Panc1 (cell line): ENCODE data around the gene CPA2. TPM values are rescaled to one million over a fixed set of nuclear protein-coding genes. Genes with fewer than 3 reads are reported as not detected.

Experiments
- ATAC-seq: fragments of 200-7000 bp; cut with Tn5 transposase; 2 replicates; pipeline ENCODE4 v1.9.1; 2020; ENCODE audit warnings: mild to moderate bottlenecking, moderate library complexity
- BruUV-seq: library from RNA; stranded (reverse); fragments of 400-500 nt; replicated peaks from 2 replicates; lab custom pipeline; 2021; lab: Mats Ljungman, UMichigan
- CTCF ChIA-PET: fragments of 300-600 bp; sonication (Branson Sonifier 250); formaldehyde crosslinking; loops from one replicate; lab custom pipeline; 2022; ENCODE audit warnings: antibody characterized with exemption; lab: Charles Lee
- POLR2A ChIA-PET: fragments of 300-600 bp; sonication (Branson Sonifier 250); formaldehyde crosslinking; loops from one replicate; lab custom pipeline; 2022; ENCODE audit warnings: antibody characterized with exemption; lab: Charles Lee
- DNase-seq: peaks from one replicate; pipeline ENCODE4 v3.0.0-alpha.2; 2010; ENCODE audit warnings: low read depth, low spot score
- H3K27ac ChIP-seq: 2 replicates; pipeline ENCODE4 v1.5.1; 2011; ENCODE audit warnings: mild to moderate bottlenecking, low read length, inconsistent platforms
- H3K27me3 ChIP-seq: fragments of 200-500 bp; sonication (Bioruptor generic); 2 replicates; pipeline ENCODE4 v1.6.0; 2014; ENCODE audit warnings: low read length, inconsistent platforms; ENCODE audit not compliant: control insufficient read depth, insufficient read depth
- H3K36me3 ChIP-seq: fragments of 200-500 bp; sonication (Bioruptor generic); 2 replicates; pipeline ENCODE4 v1.5.1; 2014; ENCODE audit warnings: inconsistent platforms, mild to moderate bottlenecking, low read length, moderate library complexity; ENCODE audit not compliant: control insufficient read depth, insufficient read depth
- H3K4me1 ChIP-seq: 2 replicates; pipeline ENCODE4 v1.5.1; 2011; ENCODE audit warnings: inconsistent platforms, mild to moderate bottlenecking, low read length, moderate library complexity; ENCODE audit not compliant: control insufficient read depth, insufficient read depth
- H3K4me3 ChIP-seq, 2 experiments: 2 replicates each; pipeline ENCODE4 v1.5.1; 2011 to 2012; ENCODE audit warnings: low read depth in 2 of 2, low read length in 2 of 2, mild to moderate bottlenecking in 2 of 2, inconsistent platforms in 1 of 2, moderate library complexity in 1 of 2
- H3K9me3 ChIP-seq: fragments of 200-500 bp; sonication (Bioruptor generic); 2 replicates; pipeline ENCODE4 v1.5.1; 2014; ENCODE audit warnings: low read depth, mild to moderate bottlenecking, inconsistent platforms, low read length, moderate library complexity; ENCODE audit not compliant: control insufficient read depth, insufficient read depth
- POLR2AphosphoS5 ChIP-seq: IDR thresholded peaks from 2 replicates; pipeline ENCODE4 v1.6.1; 2012; ENCODE audit warnings: mild to moderate bottlenecking, low read depth, low read length, moderate library complexity
- SIN3A ChIP-seq: IDR thresholded peaks from 2 replicates; pipeline ENCODE4 v1.6.1; 2012; ENCODE audit warnings: low read depth, mild to moderate bottlenecking, low read length, moderate library complexity, borderline replicate concordance; ENCODE audit not compliant: insufficient read depth
- TCF7L2 ChIP-seq: IDR thresholded peaks from 2 replicates; pipeline ENCODE4 v1.6.1; 2011; ENCODE audit warnings: mild to moderate bottlenecking, low read depth, low read length, inconsistent platforms
- in situ Hi-C: cut with HindIII; loops from 2 replicates; pipeline ENCODE4 v1.10.0; 2016; ENCODE audit warnings: low sequenced_read_pairs, low pct_unique_long_range_greater_than_20kb
- intact Hi-C: fragments of 100-400 bp; cut with micrococcal nuclease; formaldehyde crosslinking; loops from one replicate; pipeline ENCODE4 v1.10.0; 2022; ENCODE audit not compliant: unreplicated experiment
- total RNA-seq: library from RNA; stranded (reverse); gene quantifications from one replicate; pipeline ENCODE4 v1.2.1, GENCODE V29; 2021; ENCODE audit not compliant: unreplicated experiment
- TF ChIP-seq, protein P1 (sequence below), 2 experiments: IDR thresholded peaks; 2 replicates each; pipeline ENCODE4 v1.6.1; 2011 to 2012; ENCODE audit warnings: low read depth in 2 of 2, control low read depth in 1 of 2, low read length in 1 of 2, mild to moderate bottlenecking in 1 of 2, moderate library complexity in 1 of 2; ENCODE audit not compliant: insufficient read depth in 1 of 2
- TF ChIP-seq, protein P2 (sequence below): fragments of 450-650 bp; IDR thresholded peaks from 2 replicates; pipeline ENCODE4 v1.5.1; 2017; ENCODE audit warnings: mild to moderate bottlenecking

CPA2 gene
- total RNA-seq, 1 experiment from 2014 or later, result 0.87 TPM

DNA sequence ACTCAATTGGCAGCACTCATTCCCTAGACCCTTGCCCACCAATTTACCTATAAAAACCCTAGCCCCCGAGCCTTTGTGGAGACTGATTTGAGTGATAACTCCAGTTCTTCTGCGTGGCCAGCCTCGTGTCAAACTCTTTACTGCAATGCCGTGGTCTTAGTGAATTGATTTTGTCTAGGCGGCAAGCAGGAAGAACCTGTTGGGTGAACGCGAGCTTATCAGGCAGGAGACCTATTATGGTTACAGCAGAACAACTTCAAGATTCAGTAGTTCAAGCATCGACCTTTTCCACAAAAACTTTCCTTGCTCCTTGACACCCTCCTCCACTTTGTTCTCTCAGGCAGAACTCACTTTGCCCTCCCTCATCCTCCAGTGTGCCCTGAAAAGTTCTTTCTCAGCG, 46.8 kb upstream of the CPA2 start:
- in situ Hi-C loops (no loop called here), intact Hi-C loops (no loop called here)
- TF ChIP-seq, protein P1, sequence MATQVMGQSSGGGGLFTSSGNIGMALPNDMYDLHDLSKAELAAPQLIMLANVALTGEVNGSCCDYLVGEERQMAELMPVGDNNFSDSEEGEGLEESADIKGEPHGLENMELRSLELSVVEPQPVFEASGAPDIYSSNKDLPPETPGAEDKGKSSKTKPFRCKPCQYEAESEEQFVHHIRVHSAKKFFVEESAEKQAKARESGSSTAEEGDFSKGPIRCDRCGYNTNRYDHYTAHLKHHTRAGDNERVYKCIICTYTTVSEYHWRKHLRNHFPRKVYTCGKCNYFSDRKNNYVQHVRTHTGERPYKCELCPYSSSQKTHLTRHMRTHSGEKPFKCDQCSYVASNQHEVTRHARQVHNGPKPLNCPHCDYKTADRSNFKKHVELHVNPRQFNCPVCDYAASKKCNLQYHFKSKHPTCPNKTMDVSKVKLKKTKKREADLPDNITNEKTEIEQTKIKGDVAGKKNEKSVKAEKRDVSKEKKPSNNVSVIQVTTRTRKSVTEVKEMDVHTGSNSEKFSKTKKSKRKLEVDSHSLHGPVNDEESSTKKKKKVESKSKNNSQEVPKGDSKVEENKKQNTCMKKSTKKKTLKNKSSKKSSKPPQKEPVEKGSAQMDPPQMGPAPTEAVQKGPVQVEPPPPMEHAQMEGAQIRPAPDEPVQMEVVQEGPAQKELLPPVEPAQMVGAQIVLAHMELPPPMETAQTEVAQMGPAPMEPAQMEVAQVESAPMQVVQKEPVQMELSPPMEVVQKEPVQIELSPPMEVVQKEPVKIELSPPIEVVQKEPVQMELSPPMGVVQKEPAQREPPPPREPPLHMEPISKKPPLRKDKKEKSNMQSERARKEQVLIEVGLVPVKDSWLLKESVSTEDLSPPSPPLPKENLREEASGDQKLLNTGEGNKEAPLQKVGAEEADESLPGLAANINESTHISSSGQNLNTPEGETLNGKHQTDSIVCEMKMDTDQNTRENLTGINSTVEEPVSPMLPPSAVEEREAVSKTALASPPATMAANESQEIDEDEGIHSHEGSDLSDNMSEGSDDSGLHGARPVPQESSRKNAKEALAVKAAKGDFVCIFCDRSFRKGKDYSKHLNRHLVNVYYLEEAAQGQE (IDR thresholded peaks at IDR 0.05; ENCODE audit: insufficient read depth in 1 of 2, low read depth in 2 of 2, low read length in 1 of 2), result no peak
- TF ChIP-seq SIN3A, result no peak
- TF ChIP-seq, protein P2, sequence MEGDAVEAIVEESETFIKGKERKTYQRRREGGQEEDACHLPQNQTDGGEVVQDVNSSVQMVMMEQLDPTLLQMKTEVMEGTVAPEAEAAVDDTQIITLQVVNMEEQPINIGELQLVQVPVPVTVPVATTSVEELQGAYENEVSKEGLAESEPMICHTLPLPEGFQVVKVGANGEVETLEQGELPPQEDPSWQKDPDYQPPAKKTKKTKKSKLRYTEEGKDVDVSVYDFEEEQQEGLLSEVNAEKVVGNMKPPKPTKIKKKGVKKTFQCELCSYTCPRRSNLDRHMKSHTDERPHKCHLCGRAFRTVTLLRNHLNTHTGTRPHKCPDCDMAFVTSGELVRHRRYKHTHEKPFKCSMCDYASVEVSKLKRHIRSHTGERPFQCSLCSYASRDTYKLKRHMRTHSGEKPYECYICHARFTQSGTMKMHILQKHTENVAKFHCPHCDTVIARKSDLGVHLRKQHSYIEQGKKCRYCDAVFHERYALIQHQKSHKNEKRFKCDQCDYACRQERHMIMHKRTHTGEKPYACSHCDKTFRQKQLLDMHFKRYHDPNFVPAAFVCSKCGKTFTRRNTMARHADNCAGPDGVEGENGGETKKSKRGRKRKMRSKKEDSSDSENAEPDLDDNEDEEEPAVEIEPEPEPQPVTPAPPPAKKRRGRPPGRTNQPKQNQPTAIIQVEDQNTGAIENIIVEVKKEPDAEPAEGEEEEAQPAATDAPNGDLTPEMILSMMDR, result no peak
- TF ChIP-seq POLR2AphosphoS5, result no peak
- TF ChIP-seq TCF7L2, result no peak
- no peaks in the 10 kb centered on the region for H3K36me3 ChIP-seq
- no peak for ATAC-seq
- no peak overlapping the region for H3K27ac ChIP-seq
- CTCF ChIA-PET, result no interaction called here
- H3K27me3 ChIP-seq, result no peaks in the 10 kb centered on the region
- no TSS peak for BruUV-seq
- H3K4me1 ChIP-seq, result no peaks in the 10 kb centered on the region
- POLR2A ChIA-PET, result interaction anchor here (0.7 kb wide), 1 partner anchor 204 kb away, joined by 3 read pairs; no protein-coding TSS in a partner anchor
- no peak overlapping the region for H3K4me3 ChIP-seq
- no peak for DNase-seq
- H3K9me3 ChIP-seq, result no peaks in the 10 kb centered on the region

DNA sequence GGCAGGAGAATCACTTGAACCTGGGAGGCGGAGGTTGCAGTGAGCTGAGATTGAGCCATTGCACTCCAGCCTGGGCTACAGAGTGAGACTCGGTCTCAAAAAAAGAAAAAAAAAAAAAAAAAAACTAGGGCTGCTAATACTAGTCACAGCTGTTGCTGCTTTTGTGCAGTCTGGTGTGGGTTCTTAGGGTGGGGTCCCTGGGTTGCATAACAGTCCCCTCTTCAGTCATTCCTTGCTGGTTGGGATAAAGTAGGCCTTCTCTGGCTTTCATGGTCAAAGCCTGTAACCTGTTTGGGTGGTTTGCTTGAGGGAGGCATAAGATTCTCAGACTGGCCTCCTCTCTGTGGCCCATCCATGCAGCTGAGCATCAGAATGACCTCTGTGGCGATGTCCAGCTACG, 44.9 kb upstream of the CPA2 start:
- Histone ChIP-seq H3K4me3 (no peak overlapping the region), H3K27ac (no peak overlapping the region), H3K27me3 (no peaks in the 10 kb centered on the region), H3K9me3 (no peaks in the 10 kb centered on the region), H3K4me1 (no peaks in the 10 kb centered on the region), H3K36me3 (no peaks in the 10 kb centered on the region)
- TF ChIP-seq SIN3A, result no peak
- no peak for TF ChIP-seq TCF7L2
- TF ChIP-seq, protein P1 (IDR thresholded peaks at IDR 0.05; ENCODE audit: insufficient read depth in 1 of 2, low read depth in 2 of 2, low read length in 1 of 2), result no peak
- TF ChIP-seq, protein P2, result no peak
- no peak for TF ChIP-seq POLR2AphosphoS5
- DNase-seq, result no peak
- in situ Hi-C loops (no loop called here), intact Hi-C loops (no loop called here)
- ChIA-PET CTCF (interaction anchor here (0.7 kb wide), 1 partner anchor 35 kb away, joined by 6 read pairs; no protein-coding TSS in a partner anchor), POLR2A (interaction anchor here (0.8 kb wide), 1 partner anchor 17 kb away, joined by 4 read pairs; the partner anchor contains the start of gene TMEM209)
- no peak for ATAC-seq
- BruUV-seq, result no TSS peak
